H1 (cell line): ENCODE measurements around the gene PPP1R10. TPM values are rescaled to one million over a fixed set of nuclear protein-coding genes. Genes with fewer than 3 reads are reported as not detected.

ENCODE experiments used
- CTCF ChIA-PET: fragments of 300-600 bp; sonication (Branson Sonifier 250); formaldehyde crosslinking; loops from one replicate; lab custom pipeline; 2021; ENCODE audit not compliant: partially characterized antibody; lab: Charles Lee
- POLR2A ChIA-PET: fragments of 300-600 bp; sonication (Branson Sonifier 250); formaldehyde crosslinking; loops from one replicate; lab custom pipeline; 2021; ENCODE audit warnings: inconsistent platforms; ENCODE audit not compliant: partially characterized antibody; lab: Charles Lee
- DNase-seq, 2 experiments: peaks; one replicate each; pipeline versions ENCODE4 v3.0.0 to v3.0.0-alpha.2; 2010 to 2022; ENCODE audit warnings: low spot score in 2 of 2, low read depth in 1 of 2, mixed read lengths in 1 of 2
- FAIRE-seq: peaks from 2 replicates; lab custom pipeline; 2011; peaks lifted over from hg19 to GRCh38; lab: Jason Lieb, UNC
- H2AFZ ChIP-seq: 2 replicates; pipeline ENCODE4 v1.8.1; 2012; ENCODE audit warnings: low read length, inconsistent platforms
- H2AK5ac ChIP-seq: 2 replicates; pipeline ENCODE4 v1.6.1; 2013; ENCODE audit warnings: low read depth, low read length
- H2BK120ac ChIP-seq: replicated peaks from 2 replicates; pipeline ENCODE3; 2013; ENCODE audit warnings: low read depth, low read length, inconsistent platforms
- H2BK12ac ChIP-seq: 2 replicates; pipeline ENCODE4 v1.6.1; 2013; ENCODE audit warnings: low read depth, low read length
- H2BK15ac ChIP-seq: 2 replicates; pipeline ENCODE4 v1.6.1; 2013; ENCODE audit warnings: low read length
- H2BK20ac ChIP-seq: 2 replicates; pipeline ENCODE4 v1.6.1; 2013; ENCODE audit warnings: low read length
- H2BK5ac ChIP-seq: 2 replicates; pipeline ENCODE4 v1.6.1; 2013; ENCODE audit warnings: low read depth, low read length
- H3K14ac ChIP-seq: 2 replicates; pipeline ENCODE4 v1.6.1; 2013; ENCODE audit warnings: inconsistent platforms; ENCODE audit not compliant: insufficient read length
- H3K18ac ChIP-seq: 2 replicates; pipeline ENCODE4 v1.6.1; 2013; ENCODE audit warnings: low read length; ENCODE audit errors: extremely low read depth
- H3K23ac ChIP-seq: 2 replicates; pipeline ENCODE4 v1.6.1; 2013; ENCODE audit warnings: inconsistent platforms; ENCODE audit not compliant: insufficient read length
- H3K23me2 ChIP-seq: 2 replicates; pipeline ENCODE4 v1.6.1; 2013; ENCODE audit warnings: low read depth, low read length
- H3K27ac ChIP-seq: 2 replicates; pipeline ENCODE4 v1.6.1; 2011; ENCODE audit warnings: low read depth, low read length, inconsistent platforms
- H3K27me3 ChIP-seq, 4 experiments: replicated peaks in 1 of 4; 1 replicate in 1 of 4; 2 replicates in 3 of 4; pipeline versions ENCODE4 v1.6.1 to v1.8.1; 2011 to 2013; ENCODE audit warnings: low read length in 3 of 4, mild to moderate bottlenecking in 3 of 4, inconsistent platforms in 2 of 4, mixed read lengths in 2 of 4, moderate library complexity in 1 of 4; ENCODE audit not compliant: control insufficient read depth in 3 of 4, insufficient read depth in 3 of 4; ENCODE audit errors: extremely low read depth in 1 of 4
- H3K36me3 ChIP-seq, 4 experiments: 2 replicates each; pipeline versions ENCODE4 v1.6.1 to v1.8.1; 2011 to 2013; ENCODE audit warnings: mild to moderate bottlenecking in 4 of 4, low read length in 3 of 4, moderate library complexity in 2 of 4, control low read depth in 1 of 4, inconsistent platforms in 1 of 4; ENCODE audit not compliant: insufficient read depth in 4 of 4, control insufficient read depth in 2 of 4
- H3K4ac ChIP-seq: replicated peaks from 2 replicates; pipeline ENCODE3; 2013; ENCODE audit warnings: low read length, low read depth, mixed read lengths, inconsistent platforms; ENCODE audit not compliant: insufficient read length
- H3K4me1 ChIP-seq, 4 experiments: replicated peaks in 1 of 4; 1 replicate in 1 of 4; 2 replicates in 3 of 4; pipeline versions ENCODE4 v1.6.1 to v1.8.1; 2011 to 2013; ENCODE audit warnings: low read length in 3 of 4, inconsistent platforms in 2 of 4, mixed read lengths in 1 of 4; ENCODE audit not compliant: insufficient read depth in 4 of 4, control insufficient read depth in 3 of 4
- H3K4me2 ChIP-seq, 2 experiments: 2 replicates each; pipeline versions ENCODE4 v1.6.1 to v1.8.1; 2011 to 2013; ENCODE audit warnings: low read depth in 2 of 2, low read length in 2 of 2, control low read depth in 1 of 2, inconsistent platforms in 1 of 2, mild to moderate bottlenecking in 1 of 2; ENCODE audit not compliant: insufficient read depth in 1 of 2
- H3K4me3 ChIP-seq, 4 experiments: fragments of 200-600, 300-600 bp in 1 of 4; sonication (generic), shearing (Covaris generic), sonication (Bioruptor Twin) in 1 of 4; 2 replicates each; pipeline versions ENCODE4 v1.5.1 to v1.8.1; 2011 to 2016; ENCODE audit warnings: low read length in 4 of 4, low read depth in 3 of 4, control low read depth in 2 of 4, inconsistent platforms in 2 of 4, mild to moderate bottlenecking in 2 of 4, mixed read lengths in 1 of 4, moderate library complexity in 1 of 4; ENCODE audit not compliant: insufficient read depth in 2 of 4; ENCODE audit errors: extremely low read depth in 1 of 4
- H3K56ac ChIP-seq: replicated peaks from 2 replicates; pipeline ENCODE3; 2013; ENCODE audit warnings: low read depth, mild to moderate bottlenecking, mixed read lengths, low read length, inconsistent platforms; ENCODE audit not compliant: insufficient read length
- H3K79me1 ChIP-seq: 2 replicates; pipeline ENCODE4 v1.6.1; 2013; ENCODE audit warnings: low read depth, low read length, control low read depth
- H3K79me2 ChIP-seq, 2 experiments: 2 replicates each; pipeline versions ENCODE4 v1.6.1 to v1.8.1; 2012 to 2013; ENCODE audit warnings: low read length in 2 of 2, mild to moderate bottlenecking in 2 of 2, inconsistent platforms in 1 of 2; ENCODE audit not compliant: insufficient read depth in 2 of 2, control insufficient read depth in 1 of 2
- H3K9ac ChIP-seq, 4 experiments: replicated peaks in 1 of 4; 1 replicate in 1 of 4; 2 replicates in 3 of 4; pipeline versions ENCODE4 v1.6.1 to v1.8.1; 2011 to 2013; ENCODE audit warnings: low read depth in 3 of 4, low read length in 3 of 4, control low read depth in 2 of 4, mild to moderate bottlenecking in 2 of 4, moderate library complexity in 2 of 4, inconsistent platforms in 1 of 4; ENCODE audit errors: extremely low read depth in 1 of 4
- H3K9me3 ChIP-seq, 2 experiments: 2 replicates each; pipeline versions ENCODE4 v1.6.1 to v1.8.1; 2012 to 2013; ENCODE audit warnings: mild to moderate bottlenecking in 2 of 2, moderate library complexity in 2 of 2, control low read depth in 1 of 2, inconsistent platforms in 1 of 2, low read depth in 1 of 2, low read length in 1 of 2, mixed read lengths in 1 of 2; ENCODE audit not compliant: insufficient read depth in 2 of 2
- H4K20me1 ChIP-seq, 2 experiments: replicated peaks in 1 of 2; 2 replicates each; pipeline versions ENCODE3 to v1.8.1; 2011 to 2013; ENCODE audit warnings: inconsistent platforms in 2 of 2, low read length in 2 of 2, mild to moderate bottlenecking in 1 of 2; ENCODE audit not compliant: insufficient read depth in 2 of 2, control insufficient read depth in 1 of 2
- H4K5ac ChIP-seq: 2 replicates; pipeline ENCODE4 v1.6.1; 2013; ENCODE audit warnings: low read length, low read depth, mixed read lengths, inconsistent platforms; ENCODE audit not compliant: insufficient read length
- H4K8ac ChIP-seq: 2 replicates; pipeline ENCODE4 v1.8.0; 2013; ENCODE audit warnings: mild to moderate bottlenecking, moderate library complexity, low read length, inconsistent platforms; ENCODE audit not compliant: insufficient read depth; ENCODE audit errors: extremely low read depth
- H4K91ac ChIP-seq: replicated peaks from 2 replicates; pipeline ENCODE3; 2013; ENCODE audit warnings: low read length, mixed read lengths, inconsistent platforms; ENCODE audit not compliant: insufficient read length
- CEBPB ChIP-seq: IDR thresholded peaks from 2 replicates; pipeline ENCODE4 v1.6.1; 2012; ENCODE audit warnings: low read depth, low read length
- CHD2 ChIP-seq: IDR thresholded peaks from 2 replicates; pipeline ENCODE4 v1.6.1; 2012; ENCODE audit warnings: low read length, improper control_type of control experiment
- CREB1 ChIP-seq: IDR thresholded peaks from 2 replicates; pipeline ENCODE4 v1.6.1; 2012; ENCODE audit warnings: inconsistent platforms
- CTBP2 ChIP-seq: IDR thresholded peaks from 2 replicates; pipeline ENCODE4 v1.7.0; 2011; ENCODE audit warnings: borderline replicate concordance, mild to moderate bottlenecking, moderate library complexity, mixed read lengths, low read length; ENCODE audit not compliant: insufficient read depth, insufficient read length
- KDM4A ChIP-seq: IDR thresholded peaks from one replicate; pipeline ENCODE4 v1.7.1; 2012; ENCODE audit warnings: low read depth, mild to moderate bottlenecking, moderate library complexity, low read length, inconsistent platforms; ENCODE audit not compliant: severe bottlenecking
- MAFK ChIP-seq: IDR thresholded peaks from 2 replicates; pipeline ENCODE4 v1.6.1; 2012; ENCODE audit warnings: low read depth, mild to moderate bottlenecking, improper control_type of control experiment, low read length
- MAX ChIP-seq: IDR thresholded peaks from 2 replicates; pipeline ENCODE4 v1.6.1; 2012; ENCODE audit warnings: inconsistent platforms
- POLR2A ChIP-seq, 2 experiments: IDR thresholded peaks; 1 replicate in 1 of 2; 2 replicates in 1 of 2; pipeline ENCODE4 v1.6.1; 2011; ENCODE audit warnings: low read depth in 2 of 2, low read length in 2 of 2, mild to moderate bottlenecking in 2 of 2; ENCODE audit errors: control extremely low read depth in 1 of 2
- POU5F1 ChIP-seq: IDR thresholded peaks from 2 replicates; pipeline ENCODE4 v1.6.1; 2011; ENCODE audit warnings: low read depth, mild to moderate bottlenecking, low read length, moderate library complexity
- TCF12 ChIP-seq: IDR thresholded peaks from 2 replicates; pipeline ENCODE4 v1.6.1; 2011; ENCODE audit warnings: low read depth, mild to moderate bottlenecking, low read length
- YY1 ChIP-seq: IDR thresholded peaks from 2 replicates; pipeline ENCODE4 v1.6.1; 2011; ENCODE audit warnings: low read depth, mild to moderate bottlenecking, low read length
- ZNF274 ChIP-seq: IDR thresholded peaks from 2 replicates; pipeline ENCODE4 v1.7.0; 2012; ENCODE audit warnings: low read length, borderline replicate concordance; ENCODE audit errors: extremely low read depth
- WGBS, 2 experiments: shearing (Covaris generic) in 1 of 2; methylation state at CpG; one replicate each; pipeline versions ENCODE4 v1.1.6 to v1.1.7; 2013 to 2015; ENCODE audit warnings: low lambda C conversion rate in 2 of 2, mixed read lengths in 2 of 2, inconsistent platforms in 1 of 2, low coverage in 1 of 2, missing lambda C conversion rate in 1 of 2; ENCODE audit not compliant: insufficient replicate concordance in 2 of 2, insufficient coverage in 1 of 2, insufficient read length in 1 of 2; ENCODE audit errors: extremely low coverage in 1 of 2, missing lambda C conversion rate in 1 of 2; 5-methylcytosine and 5-hydroxymethylcytosine counted together
- polyA plus RNA-seq, 7 experiments: library from polyadenylated mRNA; depleted of rRNA in 3 of 7; stranded (reverse) in 5 of 7; unstranded in 2 of 7; fragments of >200 nt in 5 of 7; fragments of 200-250 nt in 2 of 7; gene quantifications; 1 replicate in 5 of 7; 2 replicates in 1 of 7; 4 replicates in 1 of 7; pipeline versions ENCODE4 v1.2.1 to v1.2.3, GENCODE V29; 2011 to 2013; ENCODE audit warnings: missing spikeins in 2 of 7, mixed read lengths in 2 of 7
- total RNA-seq: library from RNA; stranded (reverse); fragmentation: NEBNext Ultra II Directional; extraction: Animal tissue kit (Norgen Biotek cat#: 25700); gene quantifications from 2 replicates; pipeline ENCODE4 v1.2.1, GENCODE V29; 2021

Gene PPP1R10
- total and polyA plus RNA-seq, 2 of the 8 experiments (the other 6 are each of a cell fraction or from before 2014, with no cell fraction given), result 23.9 to 89.1 TPM

DNA sequence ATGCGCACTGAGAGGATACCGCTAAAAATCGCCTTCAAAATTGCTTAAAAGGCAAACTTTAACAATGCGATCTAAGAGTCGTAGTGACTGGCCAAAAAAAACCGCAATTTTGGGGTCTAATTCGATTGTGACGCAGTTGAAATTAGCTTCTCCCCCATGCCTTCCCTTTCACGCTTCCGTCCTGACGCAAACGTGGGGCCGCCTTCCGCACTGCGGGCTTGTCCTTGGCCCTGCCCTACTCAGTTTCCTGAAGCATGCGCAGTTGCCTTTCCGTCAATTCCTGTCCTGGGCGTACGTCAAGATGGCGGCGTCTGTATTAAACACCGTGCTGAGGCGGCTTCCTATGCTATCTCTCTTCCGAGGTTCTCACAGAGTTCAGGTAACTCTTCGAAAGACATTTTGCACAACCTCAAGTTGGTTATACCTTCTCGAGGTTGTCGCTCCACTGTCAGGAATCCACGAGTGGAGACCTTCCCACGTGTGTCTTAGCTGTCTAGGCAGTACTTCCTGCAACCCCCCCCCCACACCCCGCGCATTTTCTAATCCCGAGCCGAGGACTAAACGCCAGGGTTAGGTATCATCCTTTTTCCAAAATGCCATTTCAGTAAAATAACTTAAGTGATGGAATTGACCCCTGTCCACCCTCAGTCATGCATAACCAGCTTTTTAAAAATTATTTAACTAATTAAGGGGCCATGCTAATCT is 674 bp upstream of the PPP1R10 start, which contains the start of gene MRPS18B:
Gene MRPS18B (plus strand): TSS at position 276 of the 705 bp plus-strand sequence. CDS start 26 bp downstream, at position 302.
- Histone ChIP-seq H2BK120ac (peak within 1 kb of the TSS; percentile 16), H3K14ac (no peak within 1 kb of the TSS), H2BK5ac (peak within 1 kb of the TSS; percentile 97), H4K8ac (peak within 1 kb of the TSS; percentile 97; the same call in 1 of the 2 replicates), H4K91ac (peak within 1 kb of the TSS; percentile 67), H2BK12ac (peak within 1 kb of the TSS; percentile 99), H3K79me2 (peaks cover 4 to 55% of the 10 kb centered on the region in 2 experiments; a peak in 3 of 4 replicates), H4K20me1 (peaks cover 0 to 2% of the 10 kb centered on the region in 2 experiments), H3K23me2 (peaks cover 14% of the 10 kb centered on the region), H2BK20ac (peak within 1 kb of the TSS; percentile 53; the same call in 1 of the 2 replicates), H2AFZ (peak within 1 kb of the TSS; percentile 94), H3K56ac (peak within 1 kb of the TSS; percentile 57), H3K27ac (peak within 1 kb of the TSS; percentile 99), H3K9ac (peak within 1 kb of the TSS; percentile 99 to 100 (median 100)), H3K27me3 (no peaks in the 10 kb centered on the region), H4K5ac (peak within 1 kb of the TSS; percentile 86), H3K9me3 (no peaks in the 10 kb centered on the region), H3K4me2 (peak within 1 kb of the TSS; percentile 96 to 98), H3K4me3 (peak within 1 kb of the TSS; percentile 90 to 97 (median 96)), H2BK15ac (peak within 1 kb of the TSS; percentile 88; the same call in 1 of the 2 replicates), H3K36me3 (peaks cover 9 to 45% (median 22%) of the 10 kb centered on the region in 4 experiments), H3K18ac (peak within 1 kb of the TSS; percentile 95), H3K4me1 (peaks cover 0 to 6% (median 4%) of the 10 kb centered on the region in 4 experiments; a peak in 4 of 7 replicates), H3K4ac (peak within 1 kb of the TSS; percentile 20), H3K23ac (no peak within 1 kb of the TSS), H2AK5ac (peak within 1 kb of the TSS; percentile 55), H3K79me1 (peaks cover 6% of the 10 kb centered on the region; the same call in 1 of the 2 replicates)
- WGBS, 2 experiments, result 1% methylated on average over 34 of the region's 34 CpGs; no CpG with 5 or more reads in 1 of the 2 experiments
- FAIRE-seq (peak; percentile 28), DNase-seq (peak; percentile 83 to 92)
- CTCF ChIA-PET, result interaction anchor here (0.9 to 1.7 kb wide), 3 partner anchors 15 to 113 kb away, joined by 3 to 6 read pairs (median 3); no protein-coding TSS in a partner anchor
- POLR2A ChIA-PET, result interaction anchor here (0.6 to 3.8 kb wide), 45 partner anchors 8 to 607 kb away, joined by 3 to 43 read pairs (median 4); partner anchors contain the start of genes ABCF1, ATAT1, C6orf136 and DHX16
- TF ChIP-seq CTBP2 (no peak), MAX (peak; percentile 82), MAFK (no peak), POLR2A (IDR thresholded peaks at IDR 0.05; ENCODE audit: control extremely low read depth in 1 of 2, low read depth in 2 of 2, low read length in 2 of 2) (peak in 1 of 2 experiments; percentile 6; a peak in 1 of 3 replicates), ZNF274 (no peak), CREB1 (no peak), KDM4A (peak; percentile 29), YY1 (peak; percentile 97), CHD2 (no peak), POU5F1 (no peak), TCF12 (no peak), CEBPB (0 out of 2 replicates have a peak, but pooled peaks have one; percentile 3)
